ENCODE data around the gene CACNA1C. TPM values are rescaled to one million over a fixed set of nuclear protein-coding genes. Genes with fewer than 3 reads are reported as not detected.

CACNA1C gene
- total RNA-seq, 1 donor from 2014 or later: 11.7 TPM

GRCh38 chr12:2432856-2433255, 380.1 kb downstream of the CACNA1C start:
- no peak for TF ChIP-seq CTCF (IDR thresholded peaks at IDR 0.05; ENCODE audit: unreplicated experiment)
- H3K27me3 Mint-ChIP-seq: peaks cover 27% of the 10 kb centered on the region
- no peaks in the 10 kb centered on the region for H3K4me1 Mint-ChIP-seq (ENCODE audit: low read depth)
- H3K36me3 Mint-ChIP-seq (ENCODE audit: insufficient read depth): no peaks in the 10 kb centered on the region
- no peak overlapping the region for H3K27ac Mint-ChIP-seq
- DNase-seq (ENCODE audit: low spot score, unreplicated experiment): no peak
- no peak overlapping the region for H3K4me3 Mint-ChIP-seq (ENCODE audit: low read depth)
- H3K9me3 Mint-ChIP-seq (ENCODE audit: low read depth): no peaks in the 10 kb centered on the region

GRCh38 chr12:2435511-2435910, 382.7 kb downstream of the CACNA1C start:
- no peak overlapping the region for H3K27ac Mint-ChIP-seq
- no peaks in the 10 kb centered on the region for H3K9me3 Mint-ChIP-seq (ENCODE audit: low read depth)
- H3K27me3 Mint-ChIP-seq: peaks cover 23% of the 10 kb centered on the region
- no peaks in the 10 kb centered on the region for H3K4me1 Mint-ChIP-seq (ENCODE audit: low read depth)
- no peak overlapping the region for H3K4me3 Mint-ChIP-seq (ENCODE audit: low read depth)
- DNase-seq (ENCODE audit: low spot score, unreplicated experiment): no peak
- TF ChIP-seq CTCF (IDR thresholded peaks at IDR 0.05; ENCODE audit: unreplicated experiment): no peak
- no peaks in the 10 kb centered on the region for H3K36me3 Mint-ChIP-seq (ENCODE audit: insufficient read depth)

GRCh38 chr12:2439332-2440100, 386.7 kb downstream of the CACNA1C start:
- H3K27me3 Mint-ChIP-seq: peaks cover 27% of the 10 kb centered on the region
- H3K4me3 Mint-ChIP-seq (ENCODE audit: low read depth): no peak overlapping the region
- no peaks in the 10 kb centered on the region for H3K4me1 Mint-ChIP-seq (ENCODE audit: low read depth)
- H3K27ac Mint-ChIP-seq: no peak overlapping the region
- H3K36me3 Mint-ChIP-seq (ENCODE audit: insufficient read depth): no peaks in the 10 kb centered on the region
- no peak for DNase-seq (ENCODE audit: low spot score, unreplicated experiment)
- no peak for TF ChIP-seq CTCF (IDR thresholded peaks at IDR 0.05; ENCODE audit: unreplicated experiment)
- no peaks in the 10 kb centered on the region for H3K9me3 Mint-ChIP-seq (ENCODE audit: low read depth)

- no peak for DNase-seq (ENCODE audit: low spot score, unreplicated experiment)
- Mint-ChIP-seq H3K4me1 (ENCODE audit: low read depth) (no peaks in the 10 kb centered on the region), H3K27me3 (peaks cover 28% of the 10 kb centered on the region), H3K36me3 (ENCODE audit: insufficient read depth) (no peaks in the 10 kb centered on the region), H3K27ac (no peak overlapping the region), H3K9me3 (ENCODE audit: low read depth) (no peaks in the 10 kb centered on the region), H3K4me3 (ENCODE audit: low read depth) (no peak overlapping the region)
- no peak for TF ChIP-seq CTCF (IDR thresholded peaks at IDR 0.05; ENCODE audit: unreplicated experiment)
Observed at GRCh38 chr12:2443776-2444175, 391.0 kb downstream of the CACNA1C start.

- no peaks in the 10 kb centered on the region for H3K4me1 Mint-ChIP-seq (ENCODE audit: low read depth)
- no peaks in the 10 kb centered on the region for H3K36me3 Mint-ChIP-seq (ENCODE audit: insufficient read depth)
- H3K27ac Mint-ChIP-seq: no peak overlapping the region
- peaks cover 32% of the 10 kb centered on the region for H3K27me3 Mint-ChIP-seq
- TF ChIP-seq CTCF (IDR thresholded peaks at IDR 0.05; ENCODE audit: unreplicated experiment): no peak
- H3K4me3 Mint-ChIP-seq (ENCODE audit: low read depth): no peak overlapping the region
- no peak for DNase-seq (ENCODE audit: low spot score, unreplicated experiment)
- no peaks in the 10 kb centered on the region for H3K9me3 Mint-ChIP-seq (ENCODE audit: low read depth)
Observed at GRCh38 chr12:2445968-2446367, 393.2 kb downstream of the CACNA1C start.

Measured in progenitor cell of endocrine pancreas (in vitro differentiated cells).